ENCODE data around the gene LHPP. TPM values are rescaled to one million over a fixed set of nuclear protein-coding genes. Genes with fewer than 3 reads are reported as not detected.

The LHPP gene
- total and polyA plus RNA-seq, 2 donors (not counting 1 experiment from before 2014, with no cell fraction given), result 10.2 to 15.6 TPM

GRCh38 chr10:124532788-124533187 is 71.2 kb downstream of the LHPP start:
- DNase-seq (ENCODE audit: low read depth in 2 of 2), result no peak
- no peaks in the 10 kb centered on the region for H3K27me3 ChIP-seq (ENCODE audit: control insufficient read depth, insufficient read depth, low read length)
- H3K36me3 ChIP-seq (ENCODE audit: control insufficient read depth, insufficient read depth, low read length), result no peaks in the 10 kb centered on the region
- no peak overlapping the region for H3K27ac ChIP-seq (ENCODE audit: insufficient read depth, low read length)
- no peak overlapping the region for H3K4me3 ChIP-seq (replicated peaks in 1 of 4; ENCODE audit: control extremely low read depth in 1 of 4, insufficient read depth in 1 of 4, low read depth in 3 of 4, low read length in 4 of 4)
- H2AFZ ChIP-seq (ENCODE audit: low read length), result no peak overlapping the region
- H4K20me1 ChIP-seq (ENCODE audit: control insufficient read depth, extremely low read depth, insufficient read depth, low read length), result no peaks in the 10 kb centered on the region
- H3K4me2 ChIP-seq (ENCODE audit: extremely low read depth, insufficient read depth, low read length), result no peak overlapping the region
- no peak for TF ChIP-seq CTCF (conservative IDR thresholded peaks at IDR 0.05 in 1 of 2, IDR thresholded peaks at IDR 0.05 in 1 of 2; ENCODE audit: low read depth in 1 of 2, low read length in 2 of 2)
- TF ChIP-seq EZH2 (IDR thresholded peaks at IDR 0.05; ENCODE audit: low read length, missing control alignments), result no peak
- H3K79me2 ChIP-seq (ENCODE audit: control insufficient read depth, insufficient read depth, low read length), result no peaks in the 10 kb centered on the region
- no peaks in the 10 kb centered on the region for H3K4me1 ChIP-seq (ENCODE audit: control insufficient read depth, extremely low read depth, insufficient read depth, low read length)
- no peak overlapping the region for H3K9ac ChIP-seq (ENCODE audit: insufficient read depth, low read length)
- no peaks in the 10 kb centered on the region for H3K9me3 ChIP-seq (ENCODE audit: control insufficient read depth, insufficient read depth, low read depth, low read length)

GRCh38 chr10:124533266-124533665 is 71.6 kb downstream of the LHPP start:
- Histone ChIP-seq H3K27me3 (ENCODE audit: control insufficient read depth, insufficient read depth, low read length) (no peaks in the 10 kb centered on the region), H3K79me2 (ENCODE audit: control insufficient read depth, insufficient read depth, low read length) (no peaks in the 10 kb centered on the region), H3K9ac (ENCODE audit: insufficient read depth, low read length) (no peak overlapping the region), H3K9me3 (ENCODE audit: control insufficient read depth, insufficient read depth, low read depth, low read length) (no peaks in the 10 kb centered on the region), H4K20me1 (ENCODE audit: control insufficient read depth, extremely low read depth, insufficient read depth, low read length) (no peaks in the 10 kb centered on the region), H3K4me1 (ENCODE audit: control insufficient read depth, extremely low read depth, insufficient read depth, low read length) (no peaks in the 10 kb centered on the region), H2AFZ (ENCODE audit: low read length) (no peak overlapping the region), H3K36me3 (ENCODE audit: control insufficient read depth, insufficient read depth, low read length) (no peaks in the 10 kb centered on the region), H3K4me2 (ENCODE audit: extremely low read depth, insufficient read depth, low read length) (no peak overlapping the region), H3K4me3 (replicated peaks in 1 of 4; ENCODE audit: control extremely low read depth in 1 of 4, insufficient read depth in 1 of 4, low read depth in 3 of 4, low read length in 4 of 4) (no peak overlapping the region), H3K27ac (ENCODE audit: insufficient read depth, low read length) (no peak overlapping the region)
- TF ChIP-seq EZH2 (IDR thresholded peaks at IDR 0.05; ENCODE audit: low read length, missing control alignments) (no peak), CTCF (conservative IDR thresholded peaks at IDR 0.05 in 1 of 2, IDR thresholded peaks at IDR 0.05 in 1 of 2; ENCODE audit: low read depth in 1 of 2, low read length in 2 of 2) (no peak)
- no peak for DNase-seq (ENCODE audit: low read depth in 2 of 2)

GRCh38 chr10:124534231-124534798 is 72.7 kb downstream of the LHPP start:
- Histone ChIP-seq H3K27me3 (ENCODE audit: control insufficient read depth, insufficient read depth, low read length) (no peaks in the 10 kb centered on the region), H3K4me2 (ENCODE audit: extremely low read depth, insufficient read depth, low read length) (no peak overlapping the region), H3K36me3 (ENCODE audit: control insufficient read depth, insufficient read depth, low read length) (no peaks in the 10 kb centered on the region), H3K27ac (ENCODE audit: insufficient read depth, low read length) (no peak overlapping the region), H3K9ac (ENCODE audit: insufficient read depth, low read length) (no peak overlapping the region), H3K4me3 (replicated peaks in 1 of 4; ENCODE audit: control extremely low read depth in 1 of 4, insufficient read depth in 1 of 4, low read depth in 3 of 4, low read length in 4 of 4) (no peak overlapping the region), H4K20me1 (ENCODE audit: control insufficient read depth, extremely low read depth, insufficient read depth, low read length) (no peaks in the 10 kb centered on the region), H3K9me3 (ENCODE audit: control insufficient read depth, insufficient read depth, low read depth, low read length) (no peaks in the 10 kb centered on the region), H2AFZ (ENCODE audit: low read length) (no peak overlapping the region), H3K79me2 (ENCODE audit: control insufficient read depth, insufficient read depth, low read length) (no peaks in the 10 kb centered on the region), H3K4me1 (ENCODE audit: control insufficient read depth, extremely low read depth, insufficient read depth, low read length) (no peaks in the 10 kb centered on the region)
- DNase-seq (ENCODE audit: low read depth in 2 of 2), result peak; percentile 18 to 50
- TF ChIP-seq CTCF (conservative IDR thresholded peaks at IDR 0.05 in 1 of 2, IDR thresholded peaks at IDR 0.05 in 1 of 2; ENCODE audit: low read depth in 1 of 2, low read length in 2 of 2) (peak in 1 of 2 donors; percentile 65), EZH2 (IDR thresholded peaks at IDR 0.05; ENCODE audit: low read length, missing control alignments) (no peak)
